GM21367 (cell line): ENCODE results near the gene GARNL3.

Experiments used
- ATAC-seq: cut with Tn5 transposase; IDR thresholded peaks from one replicate; pipeline ENCODE4 v1.9.1; 2021; ENCODE audit not compliant: unreplicated experiment

The GARNL3 gene

GRCh38 chr9:127423476-127423933, 158.9 kb downstream of the GARNL3 start:
- no peak for ATAC-seq

DNA sequence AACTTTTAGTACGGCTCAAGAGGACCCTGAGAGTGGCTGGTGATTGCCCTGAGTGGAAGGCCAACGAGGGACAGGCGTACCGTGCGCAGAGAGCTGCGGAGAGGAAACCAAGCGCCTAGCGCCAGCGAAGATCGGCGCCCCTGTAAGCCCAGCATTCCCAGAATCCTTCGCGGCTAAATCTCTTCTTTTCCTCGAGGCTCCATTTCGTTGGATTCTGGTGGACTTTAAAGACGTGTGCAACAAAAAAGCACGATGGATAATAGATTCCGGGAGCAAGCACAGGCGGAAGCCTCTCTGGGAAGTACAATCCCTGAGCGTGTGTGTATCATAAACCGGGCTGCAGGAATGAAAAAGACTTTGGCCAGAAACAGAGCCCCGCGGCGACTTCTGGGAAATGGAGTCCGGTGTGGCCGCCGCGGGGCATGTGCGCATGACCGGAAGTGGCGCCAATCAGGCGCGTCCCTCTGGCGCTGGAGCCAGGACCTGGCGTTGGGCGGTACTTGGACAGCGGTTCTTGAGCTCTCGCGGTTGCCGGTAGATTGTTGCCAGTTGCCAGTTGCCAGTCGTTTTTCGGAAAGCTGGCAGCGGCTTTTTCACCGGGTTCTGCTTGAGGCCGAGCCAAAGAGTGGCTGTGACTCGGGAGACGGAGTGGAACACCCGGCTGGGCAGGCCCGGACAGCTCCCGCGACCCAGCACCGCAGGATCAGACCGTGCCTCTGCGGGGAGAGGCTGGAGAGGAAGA, 159.5 kb downstream of the GARNL3 start, which contains the start of gene ZNF79:
Gene ZNF79, plus strand, starts transcription at position 449 of the 742 bp plus-strand sequence. CDS start 406 bp downstream, outside the sequence.
- ATAC-seq = peak; percentile 72

DNA sequence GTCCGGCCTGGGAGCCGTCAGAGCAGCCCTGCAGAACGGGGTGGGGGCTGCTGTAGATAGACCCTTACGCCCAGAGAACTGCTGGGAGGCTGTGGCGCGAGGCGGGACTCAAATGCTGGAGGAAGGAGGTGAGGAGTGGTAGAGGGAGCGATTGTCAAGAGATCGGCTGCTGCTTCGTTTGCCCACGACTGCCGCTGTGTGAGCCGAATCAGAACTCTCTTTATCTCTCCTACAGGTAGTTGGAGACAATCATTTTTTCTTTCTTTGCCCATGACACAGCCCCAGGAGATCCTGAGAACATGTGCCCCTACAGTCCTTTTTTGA, 160.1 kb downstream of the GARNL3 start:
- no peak for ATAC-seq

DNA sequence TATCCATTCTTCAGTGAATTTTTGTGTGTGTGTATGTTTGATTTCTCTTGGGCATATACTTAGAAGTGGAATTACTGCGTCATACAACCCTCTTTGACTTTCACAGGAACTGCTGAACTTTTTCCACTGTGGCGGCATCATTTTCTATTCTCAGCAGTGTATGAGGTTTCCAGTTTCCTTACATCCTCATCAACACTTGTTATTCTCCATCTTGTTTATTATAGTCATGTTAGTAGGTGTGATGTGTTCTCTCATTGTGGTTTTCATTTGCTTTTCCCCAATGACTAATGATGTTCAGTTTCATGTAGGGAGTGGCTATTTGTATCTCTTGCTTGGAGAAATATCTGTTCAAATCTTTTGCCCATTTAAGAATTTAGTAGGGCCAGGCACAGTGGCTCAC, 162.2 kb downstream of the GARNL3 start:
- ATAC-seq = no peak

GRCh38 chr9:127428348-127428747, 163.8 kb downstream of the GARNL3 start:
- ATAC-seq = no peak

- no peak for ATAC-seq
Observed at GRCh38 chr9:127430415-127430814, 165.8 kb downstream of the GARNL3 start.

GRCh38 chr9:127437497-127438264, 173.1 kb downstream of the GARNL3 start:
- ATAC-seq = no peak

- ATAC-seq = no peak
Observed at GRCh38 chr9:127438394-127438793, 173.8 kb downstream of the GARNL3 start.
